GM23248 (cell line): ENCODE data around the gene UPK1A. TPM values are rescaled to one million over a fixed set of nuclear protein-coding genes. Genes with fewer than 3 reads are reported as not detected.

Experiments used
- DNase-seq: peaks from one replicate; pipeline ENCODE4 v3.0.0-alpha.2; 2015
- H2AFZ ChIP-seq: fragments of 200-600 bp; sonication (generic); 2 replicates; pipeline ENCODE4 v1.6.1; 2016; ENCODE audit warnings: antibody characterized with exemption
- H3F3A ChIP-seq: fragments of 200-600 bp; sonication (generic); 2 replicates; pipeline ENCODE4 v1.6.1; 2016; ENCODE audit warnings: mild to moderate bottlenecking, antibody characterized with exemption, mixed run types; ENCODE audit not compliant: insufficient read depth
- H3K27ac ChIP-seq: fragments of 200-600 bp; sonication (generic); 2 replicates; pipeline ENCODE4 v1.5.1; 2016; ENCODE audit warnings: mild to moderate bottlenecking
- H3K27me3 ChIP-seq: fragments of 200-600 bp; sonication (generic); replicated peaks from 2 replicates; pipeline ENCODE4 v1.6.1; 2016; ENCODE audit warnings: mild to moderate bottlenecking; ENCODE audit not compliant: insufficient read depth
- H3K36me3 ChIP-seq: fragments of 200-600 bp; sonication (generic); 2 replicates; pipeline ENCODE4 v1.6.1; 2016; ENCODE audit warnings: low read depth, mild to moderate bottlenecking
- H3K4me1 ChIP-seq: fragments of 200-600 bp; sonication (generic); 2 replicates; pipeline ENCODE4 v1.6.1; 2016; ENCODE audit warnings: mild to moderate bottlenecking; ENCODE audit not compliant: insufficient read depth
- H3K4me2 ChIP-seq: fragments of 200-600 bp; sonication (generic); one replicate; pipeline ENCODE4 v1.6.1; 2016; ENCODE audit warnings: mild to moderate bottlenecking; ENCODE audit not compliant: unreplicated experiment
- H3K4me3 ChIP-seq: fragments of 200-600 bp; sonication (generic); 2 replicates; pipeline ENCODE4 v1.5.1; 2016; ENCODE audit warnings: mild to moderate bottlenecking
- H3K79me2 ChIP-seq: fragments of 200-600 bp; sonication (generic); 2 replicates; pipeline ENCODE4 v1.6.1; 2016; ENCODE audit warnings: mild to moderate bottlenecking; ENCODE audit not compliant: insufficient read depth
- H3K9ac ChIP-seq: fragments of 200-600 bp; sonication (generic); 2 replicates; pipeline ENCODE4 v1.6.1; 2016; ENCODE audit warnings: mild to moderate bottlenecking
- H3K9me2 ChIP-seq: fragments of 200-600 bp; sonication (generic); 2 replicates; pipeline ENCODE4 v1.6.1; 2016; ENCODE audit warnings: mixed run types, mild to moderate bottlenecking, moderate library complexity; ENCODE audit not compliant: insufficient read depth
- H3K9me3 ChIP-seq: fragments of 200-600 bp; sonication (generic); one replicate; pipeline ENCODE4 v1.6.1; 2017; ENCODE audit warnings: low read depth
- H4K20me1 ChIP-seq: fragments of 200-600 bp; sonication (generic); 2 replicates; pipeline ENCODE4 v1.6.0; 2016; ENCODE audit not compliant: insufficient read depth
- EZH2 ChIP-seq: fragments of 200-600 bp; sonication (generic); IDR thresholded peaks from 2 replicates; pipeline ENCODE4 v1.6.1; 2018; ENCODE audit warnings: antibody characterized with exemption, mild to moderate bottlenecking; ENCODE audit not compliant: insufficient read depth, poor library complexity, severe bottlenecking
- EZH2phosphoT487 ChIP-seq: fragments of 200-600 bp; sonication (generic); IDR thresholded peaks from 2 replicates; pipeline ENCODE4 v1.6.1; 2018; ENCODE audit warnings: antibody characterized with exemption, moderate library complexity, mild to moderate bottlenecking, low read depth; ENCODE audit not compliant: insufficient read depth
- WGBS, 2 experiments: methylation state at CpG; one replicate each; pipeline ENCODE4 v1.1.6; 2015 to 2017; ENCODE audit warnings: low lambda C conversion rate in 2 of 2, low coverage in 1 of 2; ENCODE audit errors: missing lambda C conversion rate in 2 of 2; 5-methylcytosine and 5-hydroxymethylcytosine counted together
- in situ Hi-C: fragments of 300-500 bp; cut with MboI; formaldehyde crosslinking; loops from 2 replicates; pipeline ENCODE4 v1.15.0; 2020
- polyA plus RNA-seq: library from polyadenylated mRNA; unstranded; fragments of >200 nt; fragmentation: Nextera tagmentation; extraction: Ambion mirVana; gene quantifications from 2 replicates; pipeline ENCODE4 v1.2.1, GENCODE V29; 2016
- total RNA-seq: library from RNA; depleted of rRNA; stranded (reverse); fragments of >200 nt; shearing (Covaris generic); gene quantifications from 2 replicates; pipeline ENCODE4 v1.2.3, GENCODE V29; 2014

Gene UPK1A
- total and polyA plus RNA-seq, 2 experiments from 2014 or later = not detected

- Histone ChIP-seq H3K79me2 (no peaks in the 10 kb centered on the region), H3K27me3 (no peaks in the 10 kb centered on the region), H3K4me2 (no peak overlapping the region), H3K27ac (no peak overlapping the region), H4K20me1 (no peaks in the 10 kb centered on the region), H2AFZ (no peak overlapping the region), H3K4me1 (no peaks in the 10 kb centered on the region), H3F3A (no peaks in the 10 kb centered on the region), H3K9me2 (no peaks in the 10 kb centered on the region), H3K36me3 (no peaks in the 10 kb centered on the region), H3K4me3 (no peak overlapping the region), H3K9ac (no peak overlapping the region), H3K9me3 (no peaks in the 10 kb centered on the region)
- no peak for TF ChIP-seq EZH2phosphoT487
- TF ChIP-seq EZH2 = no peak
- 96 to 97% methylated on average over 9 of the region's 9 CpGs for WGBS, 2 experiments
- in situ Hi-C loops = no loop called here
- no peak for DNase-seq
Measured at GRCh38 chr19:35621708-35622107, 44.6 kb upstream of the UPK1A start.

DNA sequence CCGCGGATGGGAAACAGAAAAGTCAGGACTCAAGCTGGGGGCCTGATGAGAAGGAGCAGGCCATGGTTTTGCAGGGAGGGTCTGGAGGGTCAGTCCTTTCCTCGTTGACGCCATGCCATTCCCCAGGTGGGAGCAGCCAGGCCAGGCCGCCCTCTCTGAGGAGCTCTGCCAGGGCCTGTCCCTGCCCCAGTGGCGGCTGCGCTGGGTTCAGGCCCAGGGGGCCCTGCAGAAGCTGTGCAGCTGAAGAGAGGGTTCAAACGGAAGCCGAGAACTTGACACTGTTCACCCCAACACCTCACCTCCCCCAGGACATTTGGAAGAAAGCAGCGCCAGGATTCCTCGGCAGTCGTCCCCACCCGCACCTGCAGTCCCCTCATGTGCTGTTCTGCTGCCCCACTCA lies 43.6 kb upstream of the UPK1A start:
- no peaks in the 10 kb centered on the region for H3K27me3 ChIP-seq
- no peaks in the 10 kb centered on the region for H3K36me3 ChIP-seq
- H3K27ac ChIP-seq = no peak overlapping the region
- TF ChIP-seq EZH2phosphoT487 (no peak), EZH2 (no peak)
- H3K79me2 ChIP-seq = no peaks in the 10 kb centered on the region
- H2AFZ ChIP-seq = no peak overlapping the region
- H3F3A ChIP-seq = no peaks in the 10 kb centered on the region
- in situ Hi-C loops = no loop called here
- DNase-seq = no peak
- H4K20me1 ChIP-seq = no peaks in the 10 kb centered on the region
- H3K9ac ChIP-seq = no peak overlapping the region
- H3K4me3 ChIP-seq = no peak overlapping the region
- WGBS, 2 experiments = 92 to 93% methylated on average over 13 of the region's 13 CpGs
- no peaks in the 10 kb centered on the region for H3K4me1 ChIP-seq
- no peaks in the 10 kb centered on the region for H3K9me2 ChIP-seq
- H3K9me3 ChIP-seq = no peaks in the 10 kb centered on the region
- no peak overlapping the region for H3K4me2 ChIP-seq

DNA sequence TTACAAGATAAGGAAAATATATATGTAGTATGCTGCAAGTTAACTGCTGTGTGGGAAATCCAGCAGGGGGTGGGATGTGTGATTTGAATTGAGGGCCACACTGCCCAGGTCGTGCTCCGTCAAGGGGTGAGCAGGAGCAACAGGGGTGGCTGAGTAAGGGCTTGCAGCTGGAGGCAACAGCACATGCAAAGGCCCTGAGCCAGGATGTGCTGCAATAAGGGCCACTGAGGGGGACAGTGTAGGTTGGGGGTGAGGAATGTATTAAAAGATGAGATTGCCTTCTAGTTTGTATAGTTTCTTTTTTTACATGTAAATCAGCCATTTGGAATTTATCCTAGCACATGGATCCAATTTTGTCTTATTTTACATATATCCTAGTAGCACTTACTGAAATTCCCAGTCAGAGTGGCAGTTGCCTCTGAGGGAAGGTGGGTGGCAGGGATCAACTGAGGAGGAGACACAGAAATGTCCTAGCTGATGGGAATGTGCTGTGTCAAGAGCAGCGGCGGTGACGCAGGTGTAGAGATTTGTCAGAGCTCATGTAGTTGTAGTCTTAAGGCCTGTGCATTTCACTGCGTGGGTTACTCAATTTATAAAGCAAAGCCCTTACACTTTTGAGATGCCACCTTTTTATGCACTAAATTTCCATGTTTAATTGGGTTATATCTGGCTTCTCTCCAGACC lies 42.8 kb upstream of the UPK1A start:
- Histone ChIP-seq H3K4me3 (no peak overlapping the region), H3K27me3 (no peaks in the 10 kb centered on the region), H4K20me1 (no peaks in the 10 kb centered on the region), H3K36me3 (no peaks in the 10 kb centered on the region), H3F3A (no peaks in the 10 kb centered on the region), H3K4me2 (no peak overlapping the region), H3K4me1 (no peaks in the 10 kb centered on the region), H3K9me2 (no peaks in the 10 kb centered on the region), H2AFZ (no peak overlapping the region), H3K9me3 (no peaks in the 10 kb centered on the region), H3K9ac (no peak overlapping the region), H3K79me2 (no peaks in the 10 kb centered on the region), H3K27ac (no peak overlapping the region)
- WGBS, 2 experiments = 89 to 90% methylated on average over 6 of the region's 6 CpGs
- TF ChIP-seq EZH2phosphoT487 = no peak
- no peak for TF ChIP-seq EZH2
- in situ Hi-C loops = no loop called here
- DNase-seq = no peak

GRCh38 chr19:35628264-35628564 lies 38.1 kb upstream of the UPK1A start:
- no peaks in the 10 kb centered on the region for H4K20me1 ChIP-seq
- peak overlapping the region; percentile 87 for H3K4me2 ChIP-seq

More at GRCh38 chr19:35628264-35628564, 38.1 kb upstream of the UPK1A start:
- Histone ChIP-seq H3F3A (no peaks in the 10 kb centered on the region), H3K36me3 (peaks cover 12% of the 10 kb centered on the region; the same call in 1 of the 2 replicates), H3K9me2 (no peaks in the 10 kb centered on the region), H3K4me3 (peak overlapping the region; percentile 87), H2AFZ (peak overlapping the region; percentile 83), H3K9me3 (no peaks in the 10 kb centered on the region), H3K27me3 (no peaks in the 10 kb centered on the region), H3K9ac (peak overlapping the region; percentile 95), H3K79me2 (peaks cover 27% of the 10 kb centered on the region), H3K27ac (peak overlapping the region; percentile 92), H3K4me1 (peaks cover 6% of the 10 kb centered on the region; the same call in 1 of the 2 replicates)
- WGBS, 2 experiments = 2 to 8% methylated on average over 9 of the region's 9 CpGs
- no peak for DNase-seq
- TF ChIP-seq EZH2phosphoT487 (no peak), EZH2 (no peak)
- in situ Hi-C loops = no loop called here
